Adrenal gland (tissue), 12 donors: ENCODE results near the gene NOC2L. TPM values are rescaled to one million over a fixed set of nuclear protein-coding genes. Genes with fewer than 3 reads are reported as not detected.

Source experiments
- DNase-seq, 7 donors: peaks; one replicate each; pipeline ENCODE4 v3.0.0-alpha.2; 2019 to 2020
- H3K27ac ChIP-seq, 5 donors: fragments of 200-600 bp; sonication (generic) in 4 of 5; 1 replicate in 3 of 5; 2 replicates in 2 of 5; pipeline versions ENCODE4 v1.5.1 to v1.8.0; 2016 to 2020; ENCODE audit warnings: mild to moderate bottlenecking in 1 of 5
- H3K27me3 ChIP-seq: fragments of 200-600 bp; 2 replicates; pipeline ENCODE4 v1.8.0; 2021
- H3K36me3 ChIP-seq, 2 donors: fragments of 200-600 bp; replicated peaks in 1 of 2; 1 replicate in 1 of 2; 2 replicates in 1 of 2; pipeline versions ENCODE4 v1.5.1 to v1.8.0; 2018 to 2022
- H3K4me1 ChIP-seq, 2 donors: fragments of 200-600 bp; replicated peaks in 1 of 2; 1 replicate in 1 of 2; 2 replicates in 1 of 2; pipeline versions ENCODE4 v1.5.1 to v1.8.0; 2018 to 2021
- H3K4me3 ChIP-seq, 4 donors: fragments of 200-600 bp; sonication (generic) in 3 of 4; one replicate each; pipeline ENCODE4 v1.5.1; 2016 to 2018
- H3K9me3 ChIP-seq, 3 donors: fragments of 200-600 bp; sonication (generic) in 1 of 3; replicated peaks in 1 of 3; 1 replicate in 2 of 3; 2 replicates in 1 of 3; pipeline versions ENCODE4 v1.5.1 to v1.8.0; 2016 to 2021
- CTCF ChIP-seq, 6 experiments: fragments of 450-650 bp in 4 of 6; fragments of 200-600 bp in 2 of 6; sonication (generic) in 1 of 6; IDR thresholded peaks; 1 replicate in 5 of 6; 2 replicates in 1 of 6; pipeline versions ENCODE4 v1.5.1 to v1.8.0; 2016 to 2021; ENCODE audit warnings: antibody characterized with exemption in 6 of 6, mild to moderate bottlenecking in 2 of 6, moderate library complexity in 1 of 6
- POLR2A ChIP-seq, 2 donors: fragments of 450-650 bp; IDR thresholded peaks; one replicate each; pipeline ENCODE4 v1.6.1; 2017; ENCODE audit warnings: antibody characterized with exemption in 2 of 2, mild to moderate bottlenecking in 2 of 2, moderate library complexity in 1 of 2
- WGBS, 4 donors: extraction: QIAGEN DNeasy Blood & Tissue Kit in 2 of 4; methylation state at CpG; one replicate each; pipeline versions ENCODE4 v1.1.5 to v1.1.7; 2013 to 2017; 5-methylcytosine and 5-hydroxymethylcytosine counted together
- intact Hi-C, 2 donors: fragments of 100-400 bp; cut with DNase I; formaldehyde crosslinking; loops; one replicate each; pipeline versions ENCODE4 v1.14.1 to v1.15.0; 2022 to 2023
- polyA plus RNA-seq, 3 donors: library from polyadenylated mRNA; stranded (reverse); fragments of 200-250 nt in 2 of 3; fragments of 350-450 nt in 1 of 3; fragmentation: Illumina TruSeq in 1 of 3; extraction: RNeasy Lipid Tissue Mini Kit (QIAGEN cat#74804) in 1 of 3; gene quantifications; one replicate each; pipeline ENCODE4 v1.2.3, GENCODE V29; 2013 to 2014
- total RNA-seq, 9 donors: library from RNA; depleted of rRNA in 4 of 9; stranded (reverse); fragments of >200 nt in 4 of 9; fragments of 120-200 nt in 1 of 9; fragmentation: NEBNext Ultra II Directional in 1 of 9; extraction: Animal tissue kit (Norgen Biotek cat#: 25700) in 1 of 9; gene quantifications; one replicate each; pipeline versions ENCODE4 v1.1.0 to v1.2.4, GENCODE V29; 2013 to 2023
- donor health status: healthy with polysubstance abuse.
- donor health status: Bipolar disorder and iron deficiency.
- donor health status: DM: yes; HTN: yes; CAD: no.
- donor health status: DM: no; HTN: no; CAD: no.
- donor health status: DM: no; HTN: no; CAD: no.
- donor health status: DM: yes; HTN: yes; CAD: no.

The NOC2L gene
- total and polyA plus RNA-seq, 12 donors: 22.4 to 97.7 (median 43.6) TPM

DNA sequence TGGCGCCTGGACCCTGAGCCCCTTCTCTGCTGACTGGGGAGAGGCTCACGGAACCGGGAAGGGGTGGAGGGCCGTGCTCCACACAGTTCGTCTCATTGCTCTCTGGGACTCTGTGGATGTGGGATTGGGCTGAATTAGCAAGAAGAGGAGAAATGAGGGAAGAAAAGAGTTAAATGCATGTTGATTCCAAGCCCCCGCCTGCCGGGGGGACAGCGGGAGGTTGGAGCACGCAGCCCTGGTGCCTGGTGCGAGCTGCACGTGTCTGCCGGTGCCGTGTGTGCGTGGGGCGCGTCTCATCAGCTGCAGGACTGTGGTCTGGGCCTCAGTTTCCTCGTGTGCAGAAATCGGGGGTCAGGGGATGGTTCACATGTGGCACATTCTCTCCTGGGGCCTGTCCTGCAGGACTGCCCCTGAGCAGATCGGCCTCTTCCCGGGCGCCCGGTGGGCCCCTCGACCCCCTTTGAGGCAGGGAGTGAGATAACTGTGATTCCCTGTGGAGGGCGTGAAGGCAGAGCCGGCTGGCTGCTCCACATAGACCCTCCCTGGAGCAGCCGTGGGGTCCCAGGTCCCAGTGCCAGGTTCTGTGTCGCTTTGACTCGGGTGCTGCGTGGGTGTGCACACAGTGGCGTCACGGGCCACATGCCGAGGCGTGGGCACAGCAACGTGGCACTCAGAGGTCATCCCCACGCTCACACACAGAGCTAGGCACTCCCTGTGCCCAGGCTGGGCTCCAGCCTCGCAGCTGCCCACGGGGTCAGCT, 23.9 kb downstream of the NOC2L start:
- peaks cover 0 to 12% of the 10 kb centered on the region in 2 donors for H3K4me1 ChIP-seq
- TF ChIP-seq CTCF (IDR thresholded peaks at IDR 0.05) (no peak), POLR2A (IDR thresholded peaks at IDR 0.05) (no peak)
- no peak for DNase-seq
- H3K9me3 ChIP-seq: no peaks in the 10 kb centered on the region
- H3K36me3 ChIP-seq: no peaks in the 10 kb centered on the region
- 17 to 24% (median 20%) methylated on average over 12 to 37 of the region's 37 CpGs for WGBS, 4 donors
- H3K27ac ChIP-seq: peak overlapping the region in 1 of 5 donors; percentile 52
- H3K27me3 ChIP-seq: peaks cover 29% of the 10 kb centered on the region
- H3K4me3 ChIP-seq: no peak overlapping the region
- intact Hi-C loops: no loop called here

DNA sequence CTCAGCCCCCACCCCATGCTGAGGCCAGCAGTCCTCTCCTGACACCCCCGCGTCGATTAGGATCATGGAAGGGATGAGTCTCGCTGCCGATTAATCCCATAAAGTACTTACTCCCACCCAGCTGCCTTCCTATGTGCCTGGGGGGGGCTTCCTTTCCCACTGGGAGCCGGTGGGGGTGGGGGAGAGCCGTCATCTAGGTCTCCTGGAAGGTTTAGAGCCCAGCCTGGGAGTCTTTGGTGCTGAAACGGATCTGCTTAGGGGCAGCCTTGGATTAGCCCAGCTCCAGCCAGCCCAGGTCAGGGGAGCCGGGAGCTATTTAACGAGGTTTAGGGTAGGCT, 25.5 kb downstream of the NOC2L start:
- no peak overlapping the region for H3K4me3 ChIP-seq
- TF ChIP-seq POLR2A (IDR thresholded peaks at IDR 0.05) (no peak), CTCF (IDR thresholded peaks at IDR 0.05) (no peak)
- H3K27me3 ChIP-seq: peaks cover 20% of the 10 kb centered on the region
- no peaks in the 10 kb centered on the region for H3K9me3 ChIP-seq
- intact Hi-C loops: no loop called here
- 34 to 58% (median 40%) methylated on average over 8 to 10 of the region's 10 CpGs for WGBS, 4 donors
- no peak overlapping the region for H3K27ac ChIP-seq
- no peaks in the 10 kb centered on the region for H3K36me3 ChIP-seq
- no peak for DNase-seq
- H3K4me1 ChIP-seq: peaks cover 0 to 8% of the 10 kb centered on the region in 2 donors

DNA sequence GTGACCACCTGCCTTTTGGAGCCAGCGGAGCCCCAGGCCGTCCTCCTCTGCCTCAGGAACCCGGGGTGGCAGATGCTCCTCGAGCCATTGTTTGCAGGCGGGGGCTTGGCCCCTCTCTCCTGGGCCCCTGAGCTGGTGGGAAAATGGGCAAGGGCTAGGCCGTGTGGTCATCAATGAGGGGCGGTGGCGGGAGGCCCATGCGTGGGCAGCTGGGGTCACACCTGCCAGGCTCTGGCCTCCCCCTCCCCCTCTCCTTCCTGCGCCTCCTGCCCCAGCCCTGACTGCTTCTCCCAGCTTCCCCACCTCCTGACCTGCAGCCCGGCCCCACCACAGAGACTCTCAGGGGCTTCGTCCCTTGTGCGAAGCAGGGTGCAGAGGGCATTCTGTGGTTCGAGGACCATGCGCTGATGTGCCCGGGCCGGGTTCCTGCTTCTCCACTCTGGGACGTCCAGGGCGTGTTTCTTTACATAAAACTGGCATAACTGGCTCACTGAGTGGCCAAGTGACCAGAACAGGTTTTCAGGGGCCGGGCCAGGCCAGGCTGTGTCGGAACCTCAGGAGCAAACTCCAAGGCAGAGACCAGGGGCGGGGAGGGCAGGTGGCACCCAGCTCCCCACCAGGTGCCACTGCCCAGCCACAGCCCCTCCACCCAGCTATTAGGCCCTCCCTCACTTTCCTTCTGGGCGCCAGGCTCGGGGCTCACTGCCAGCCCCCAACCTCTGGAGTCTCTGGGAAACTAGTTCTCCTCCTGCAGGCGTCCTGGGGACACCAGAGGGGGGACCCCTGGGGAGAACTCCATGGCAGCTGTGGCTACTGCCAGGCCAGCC, 26.1 kb downstream of the NOC2L start:
- Histone ChIP-seq H3K27me3 (peaks cover 20% of the 10 kb centered on the region), H3K4me1 (peaks cover 0 to 8% of the 10 kb centered on the region in 2 donors), H3K36me3 (no peaks in the 10 kb centered on the region), H3K9me3 (no peaks in the 10 kb centered on the region), H3K27ac (no peak overlapping the region), H3K4me3 (no peak overlapping the region)
- intact Hi-C loops: no loop called here
- DNase-seq: no peak
- no peak for TF ChIP-seq CTCF (IDR thresholded peaks at IDR 0.05)
- TF ChIP-seq POLR2A (IDR thresholded peaks at IDR 0.05): no peak
- WGBS, 4 donors: 66 to 77% (median 75%) methylated on average over 14 to 25 of the region's 25 CpGs

GRCh38 chr1:932173-932510, 26.9 kb downstream of the NOC2L start:
- Histone ChIP-seq H3K4me1 (peaks cover 0 to 8% of the 10 kb centered on the region in 2 donors), H3K9me3 (no peaks in the 10 kb centered on the region), H3K36me3 (no peaks in the 10 kb centered on the region), H3K27me3 (peaks cover 21% of the 10 kb centered on the region), H3K27ac (no peak overlapping the region), H3K4me3 (no peak overlapping the region)
- 62 to 70% (median 68%) methylated on average over 12 to 16 of the region's 16 CpGs for WGBS, 4 donors
- no peak for DNase-seq
- intact Hi-C loops: no loop called here
- no peak for TF ChIP-seq POLR2A (IDR thresholded peaks at IDR 0.05)
- no peak for TF ChIP-seq CTCF (IDR thresholded peaks at IDR 0.05)
